Measurements from ENCODE around the gene KCNS3.

GRCh38 chr2:17959356-17959755 is 80.9 kb downstream of the KCNS3 start:
- TF ChIP-seq CTCF (conservative IDR thresholded peaks at IDR 0.05; ENCODE audit: low read length) (no peak), EZH2phosphoT487 (IDR thresholded peaks at IDR 0.05; ENCODE audit: borderline replicate concordance, low read depth, low read length) (no peak)
